KOPT-K1 (cell line): ENCODE data around the gene LIMK2.
"Not testable (repeated sequence)": the region's sequence is repeated elsewhere in the genome, so short reads cannot be mapped to it uniquely, and the experiment has no call there.

Experiments used
- H3K27ac ChIP-seq: fragments of 200-600 bp; sonication (generic); 2 replicates; pipeline ENCODE4 v1.5.1; 2016; ENCODE audit warnings: antibody characterized with exemption, mild to moderate bottlenecking, low read depth, low read length; ENCODE audit not compliant: poor library complexity, severe bottlenecking
- H3K36me3 ChIP-seq: fragments of 200-600 bp; sonication (generic); 2 replicates; pipeline ENCODE4 v1.5.1; 2017; ENCODE audit warnings: antibody characterized with exemption, mild to moderate bottlenecking, low read length, moderate library complexity; ENCODE audit not compliant: insufficient read depth
- H3K9me3 ChIP-seq: fragments of 200-600 bp; sonication (generic); 2 replicates; pipeline ENCODE4 v1.5.1; 2017; ENCODE audit warnings: antibody characterized with exemption, low read length, mild to moderate bottlenecking; ENCODE audit not compliant: insufficient read depth, poor library complexity, severe bottlenecking

Gene LIMK2

DNA sequence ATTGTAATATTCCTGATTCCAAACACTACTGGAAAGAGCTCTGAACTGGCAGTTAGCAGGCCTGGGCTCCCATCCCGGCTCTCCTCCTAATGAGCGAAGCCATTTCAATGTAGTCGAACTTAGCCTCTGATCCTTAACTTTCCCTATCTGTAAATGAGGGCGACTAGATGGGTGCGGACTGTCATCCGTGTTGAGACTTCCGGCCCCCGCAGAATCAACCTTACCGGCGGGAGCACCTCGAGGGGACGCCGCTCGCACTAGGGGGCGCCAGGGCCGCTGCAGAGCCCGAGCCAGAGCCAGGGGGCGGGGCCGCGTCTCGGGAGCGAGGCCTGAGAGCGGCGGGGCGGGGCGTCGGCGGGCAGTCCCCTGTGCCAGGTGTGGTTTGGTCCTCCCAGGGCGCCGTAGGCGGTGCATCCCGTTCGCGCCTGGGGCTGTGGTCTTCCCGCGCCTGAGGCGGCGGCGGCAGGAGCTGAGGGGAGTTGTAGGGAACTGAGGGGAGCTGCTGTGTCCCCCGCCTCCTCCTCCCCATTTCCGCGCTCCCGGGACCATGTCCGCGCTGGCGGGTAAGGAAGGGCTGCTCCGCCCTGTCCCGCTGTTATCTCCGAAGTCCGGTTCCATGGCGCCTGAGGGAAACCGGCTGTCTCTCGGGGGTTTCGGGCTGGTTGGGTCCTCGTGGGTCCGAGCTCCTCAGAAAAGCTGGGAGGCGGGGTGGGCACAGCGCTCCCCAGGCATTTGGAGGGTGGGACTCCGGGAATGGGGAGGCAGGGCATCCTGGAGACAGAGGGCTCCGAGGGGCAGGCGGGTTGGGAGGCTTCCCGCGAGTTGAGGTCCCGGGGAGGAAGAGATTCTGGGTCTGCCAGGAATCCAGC, at the start of gene LIMK2:
Gene LIMK2, plus strand, starts transcription at position 437 of the 869 bp plus-strand sequence. Its CDS starts 111 bp downstream, at position 548.
- H3K36me3 ChIP-seq: 0 out of 2 replicates have a peak, but pooled peaks cover 8% of the 10 kb centered on the region

DNA sequence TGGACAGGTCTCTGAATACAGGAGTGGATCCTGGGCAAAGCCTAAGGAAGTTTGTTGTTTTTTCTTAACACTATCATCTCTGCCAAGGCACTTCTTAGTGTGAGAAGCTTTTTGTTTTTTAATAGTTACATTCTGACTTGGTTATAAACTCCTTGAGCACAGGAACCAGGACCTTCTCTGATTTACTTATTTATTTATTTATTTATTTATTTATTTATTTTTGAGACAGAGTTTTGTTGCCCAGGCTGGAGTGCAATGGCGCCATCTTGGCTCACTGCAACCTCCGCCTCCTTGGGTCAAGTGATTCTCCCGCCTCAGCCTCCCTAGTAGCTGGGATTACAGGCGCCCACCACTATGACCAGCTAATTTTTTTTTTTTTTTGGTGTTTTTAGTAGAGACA, 41.1 kb upstream of the LIMK2 start:
- Histone ChIP-seq H3K27ac (no peak overlapping the region), H3K9me3 (no peaks in the 10 kb centered on the region), H3K36me3 (peaks cover 29% of the 10 kb centered on the region; the same call in 1 of the 2 replicates)

More for the DNA sequence above, at the start of gene LIMK2:
- no peaks in the 10 kb centered on the region for H3K9me3 ChIP-seq
- H3K27ac ChIP-seq: peak within 1 kb of the TSS; percentile 77

DNA sequence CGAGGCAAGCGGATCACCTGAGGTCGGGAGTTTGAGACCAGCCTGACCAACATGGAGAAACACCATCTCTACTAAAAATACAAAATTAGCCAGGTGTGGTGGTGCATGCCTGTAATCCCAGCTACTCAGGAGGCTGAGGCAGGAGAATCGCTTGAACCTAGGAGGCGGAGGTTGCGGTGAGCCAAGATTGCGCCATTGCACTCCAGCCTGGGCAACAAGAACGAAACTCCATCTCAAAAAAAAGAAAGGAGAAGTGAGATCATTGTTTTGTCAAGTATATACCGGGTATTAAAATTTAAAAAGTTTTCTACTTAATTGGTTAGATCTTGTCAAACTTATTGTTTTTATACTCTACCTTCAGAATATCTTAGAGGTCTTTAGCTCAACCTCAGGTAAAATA, 40.4 kb upstream of the LIMK2 start:
- H3K27ac ChIP-seq, H3K9me3 ChIP-seq: not testable (repeated sequence)
- H3K36me3 ChIP-seq: peaks cover 27% of the 10 kb centered on the region; the same call in 1 of the 2 replicates

DNA sequence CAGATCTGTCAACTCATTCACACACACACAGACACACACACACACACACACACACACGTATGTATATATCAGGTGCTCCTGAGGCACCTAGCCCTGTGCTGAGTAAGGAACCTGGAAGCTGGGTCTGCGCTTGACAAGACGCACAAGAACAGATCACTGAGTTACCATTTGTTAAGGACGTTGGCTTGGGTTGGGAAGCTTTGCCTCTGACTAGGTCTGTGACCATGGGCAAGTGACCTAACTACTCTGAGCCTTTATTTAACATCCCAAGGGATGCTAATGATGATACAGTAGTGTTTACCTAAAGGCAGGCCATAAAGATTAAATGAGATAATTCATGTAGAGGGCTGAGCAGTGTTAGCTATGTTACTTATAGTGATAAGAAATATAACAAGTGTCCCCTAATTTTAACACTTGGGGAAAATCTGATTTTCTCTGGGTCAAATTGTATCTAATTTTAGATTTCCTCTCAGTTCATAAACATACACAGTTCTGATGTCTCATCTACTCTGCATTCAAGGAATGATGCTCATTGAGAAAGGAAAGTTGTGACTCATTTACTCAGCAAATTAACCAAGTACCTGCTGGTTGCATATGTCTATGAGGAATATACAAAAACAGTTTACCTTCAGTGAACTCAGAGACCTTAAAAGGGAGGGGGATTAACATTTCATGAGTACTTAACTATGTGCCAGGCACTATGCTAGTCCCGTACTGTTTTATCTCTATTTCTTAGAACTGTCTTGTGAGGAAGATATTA, 38.5 kb upstream of the LIMK2 start:
- Histone ChIP-seq H3K27ac (no peak overlapping the region), H3K9me3 (no peaks in the 10 kb centered on the region), H3K36me3 (peaks cover 28% of the 10 kb centered on the region; the same call in 1 of the 2 replicates)

DNA sequence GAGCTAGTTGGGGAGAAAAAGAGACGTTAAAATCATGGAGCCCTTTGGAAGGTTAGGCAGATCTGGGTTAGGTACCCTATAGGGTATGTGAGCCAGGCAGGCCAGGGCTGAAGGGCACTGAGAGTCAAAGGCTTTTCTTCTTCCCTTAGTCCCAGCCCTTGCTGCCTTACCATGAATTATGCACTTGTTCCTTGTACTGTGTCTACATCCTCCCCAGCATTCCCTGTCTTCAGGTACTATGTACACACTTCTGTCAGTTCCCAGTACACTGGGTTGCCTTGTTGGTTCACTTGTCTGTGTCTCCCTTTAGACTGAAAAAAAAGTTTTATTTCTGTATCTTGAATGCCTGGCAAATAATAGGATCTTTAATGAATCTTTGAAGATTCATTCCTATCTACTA, 35.2 kb upstream of the LIMK2 start:
- H3K9me3 ChIP-seq: no peaks in the 10 kb centered on the region
- H3K27ac ChIP-seq: no peak overlapping the region
- H3K36me3 ChIP-seq: peaks cover 27% of the 10 kb centered on the region; the same call in 1 of the 2 replicates

DNA sequence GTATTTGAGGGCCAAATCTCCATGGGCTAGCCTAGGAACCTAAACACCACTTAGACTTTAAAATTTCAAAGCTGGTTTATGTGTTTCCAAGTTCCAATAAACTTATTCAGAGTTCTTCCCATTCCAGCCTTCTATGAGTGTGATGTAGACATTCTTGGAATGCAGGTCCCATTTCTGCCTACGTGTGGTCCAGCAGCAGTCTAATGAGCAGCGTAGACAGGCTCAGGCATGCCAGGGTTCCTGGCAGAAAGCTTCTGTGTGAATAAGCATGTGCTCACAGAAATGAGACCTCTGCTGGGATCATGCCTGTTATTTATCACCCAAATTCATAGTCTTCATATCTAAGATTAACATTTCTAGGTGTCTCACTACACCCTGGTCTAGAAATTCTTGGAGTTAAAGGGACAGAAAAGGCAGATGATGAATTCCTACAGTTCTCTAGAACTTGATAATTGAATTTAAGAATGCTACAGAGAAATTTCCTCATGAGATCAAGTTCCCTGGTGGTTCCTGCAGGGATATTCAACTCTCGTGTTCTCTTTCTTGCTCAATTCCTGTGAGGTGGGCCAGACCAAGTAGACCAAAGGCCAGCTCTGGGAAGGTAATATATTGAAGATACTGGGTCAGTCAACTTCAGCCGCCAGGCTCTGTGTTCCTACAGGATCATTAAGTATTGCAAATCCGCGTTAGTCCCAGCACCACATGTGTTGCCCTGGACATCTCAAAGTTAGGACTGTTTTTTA, 34.5 kb upstream of the LIMK2 start:
- H3K27ac ChIP-seq: no peak overlapping the region
- peaks cover 32% of the 10 kb centered on the region; the same call in 1 of the 2 replicates for H3K36me3 ChIP-seq
- no peaks in the 10 kb centered on the region for H3K9me3 ChIP-seq

GRCh38 chr22:31178859-31179258, 33.2 kb upstream of the LIMK2 start:
- Histone ChIP-seq H3K9me3 (no peaks in the 10 kb centered on the region), H3K27ac (no peak overlapping the region), H3K36me3 (peaks cover 33% of the 10 kb centered on the region; the same call in 1 of the 2 replicates)

- no peak overlapping the region for H3K27ac ChIP-seq
- H3K36me3 ChIP-seq: peaks cover 33% of the 10 kb centered on the region; the same call in 1 of the 2 replicates
- no peaks in the 10 kb centered on the region for H3K9me3 ChIP-seq
These were observed 32.8 kb upstream of the LIMK2 start for GRCh38 chr22:31179345-31179744.

DNA sequence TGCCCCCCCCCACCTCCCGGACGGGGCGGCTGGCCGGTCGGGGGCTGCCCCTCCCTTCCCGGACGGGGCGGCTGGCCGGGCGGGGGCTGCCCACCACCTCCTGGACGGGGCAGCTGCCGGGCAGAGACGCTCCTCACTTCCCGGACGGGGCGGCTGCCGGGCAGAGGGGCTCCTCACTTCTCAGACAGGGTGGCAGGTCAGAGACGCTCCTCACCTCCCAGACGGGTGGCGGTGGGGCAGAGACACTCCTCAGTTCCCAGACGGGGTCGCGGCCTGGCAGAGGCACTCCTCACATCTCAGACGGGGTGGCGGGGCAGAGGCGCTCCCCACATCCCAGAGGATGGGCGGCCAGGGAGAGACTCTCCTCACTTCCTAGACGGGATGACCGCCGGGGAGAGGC, 28.1 kb upstream of the LIMK2 start:
- Histone ChIP-seq H3K9me3 (no peaks in the 10 kb centered on the region), H3K27ac (no peak overlapping the region), H3K36me3 (peaks cover 20% of the 10 kb centered on the region; the same call in 1 of the 2 replicates)

GRCh38 chr22:31185056-31185455, 27.0 kb upstream of the LIMK2 start:
- Histone ChIP-seq H3K27ac (no peak overlapping the region), H3K9me3 (no peaks in the 10 kb centered on the region), H3K36me3 (peaks cover 15% of the 10 kb centered on the region; the same call in 1 of the 2 replicates)

DNA sequence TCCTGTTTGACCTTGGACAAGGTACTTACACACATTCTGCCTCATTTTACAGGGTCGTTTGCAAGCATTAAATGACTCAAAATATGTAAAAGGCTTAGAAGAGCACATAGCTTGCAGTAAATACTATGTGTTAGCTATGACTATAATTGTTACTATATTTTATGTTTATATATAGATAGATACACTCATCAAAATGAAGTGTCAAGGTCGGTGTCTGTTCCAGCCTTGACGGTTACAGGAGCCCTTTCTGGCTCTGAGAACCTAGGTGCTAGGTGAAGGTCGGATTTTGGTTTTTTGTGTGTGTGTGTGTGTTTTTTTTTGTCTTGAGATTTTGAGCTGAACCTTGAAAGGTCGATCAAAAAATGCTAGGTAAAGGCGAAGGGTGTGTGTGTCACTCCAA, 24.5 kb upstream of the LIMK2 start:
- H3K27ac ChIP-seq: no peak overlapping the region
- H3K36me3 ChIP-seq: peaks cover 14% of the 10 kb centered on the region; the same call in 1 of the 2 replicates
- H3K9me3 ChIP-seq: no peaks in the 10 kb centered on the region

DNA sequence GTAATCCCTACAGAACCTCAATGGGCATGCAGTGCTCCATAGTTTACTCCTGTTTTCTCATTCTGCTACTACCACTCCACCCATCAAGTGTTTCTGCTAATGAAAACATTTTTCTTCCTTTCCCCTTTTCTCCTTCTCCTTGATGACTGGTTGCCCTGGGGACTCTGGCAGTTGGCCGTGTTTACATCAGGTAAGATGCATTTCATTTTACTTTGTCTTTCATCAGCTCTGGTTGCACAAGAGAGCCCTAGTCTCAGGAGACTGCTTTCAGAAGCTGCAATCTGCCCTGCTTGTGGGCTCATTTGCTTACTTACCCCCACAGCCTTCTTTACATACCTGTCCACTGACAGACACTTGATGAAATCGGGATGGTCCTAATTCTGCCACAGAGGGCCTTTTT, 19.6 kb upstream of the LIMK2 start:
- Histone ChIP-seq H3K27ac (no peak overlapping the region), H3K9me3 (no peaks in the 10 kb centered on the region), H3K36me3 (peaks cover 23% of the 10 kb centered on the region)

DNA sequence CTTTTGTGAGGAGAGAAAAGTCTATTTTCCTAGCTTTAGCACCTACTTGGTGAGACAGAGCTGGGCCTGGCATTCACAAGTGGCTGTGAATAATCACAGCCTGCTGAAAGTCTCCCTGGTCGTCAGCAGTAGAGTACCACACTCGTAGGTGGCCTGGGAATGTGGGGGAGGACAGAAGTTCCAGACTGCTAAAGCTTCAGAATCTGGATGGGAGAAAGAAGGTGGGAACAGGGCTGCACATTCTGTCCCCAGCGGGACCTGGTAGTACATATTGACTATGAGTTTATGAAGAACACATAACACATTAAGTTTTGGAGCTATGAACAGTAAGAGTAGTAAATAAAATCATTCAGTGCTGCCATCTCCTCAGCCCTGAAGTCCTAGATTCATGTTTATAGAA, 19.0 kb upstream of the LIMK2 start:
- no peaks in the 10 kb centered on the region for H3K9me3 ChIP-seq
- H3K36me3 ChIP-seq: peaks cover 23% of the 10 kb centered on the region
- no peak overlapping the region for H3K27ac ChIP-seq

GRCh38 chr22:31194681-31195080, 17.4 kb upstream of the LIMK2 start:
- H3K27ac ChIP-seq, H3K9me3 ChIP-seq: not testable (repeated sequence)
- H3K36me3 ChIP-seq: peaks cover 30% of the 10 kb centered on the region

- no peak overlapping the region for H3K27ac ChIP-seq
- peaks cover 48% of the 10 kb centered on the region for H3K36me3 ChIP-seq
- no peaks in the 10 kb centered on the region for H3K9me3 ChIP-seq
These were observed 12.9 kb upstream of the LIMK2 start for GRCh38 chr22:31199187-31199586.
